T-helper 1 cell treated with Interleukin-12 subunit alpha and Interleukin-12 subunit beta and Interleukin-4 antibody, amounts not matched to agents 30 ng/mL and 1 ng/mL, for 36 hours (primary cell): ENCODE results near the gene FREM3. TPM values are rescaled to one million over a fixed set of nuclear protein-coding genes. Genes with fewer than 3 reads are reported as not detected.

Source experiments
- intact Hi-C: fragments of 100-400 bp; cut with micrococcal nuclease; formaldehyde crosslinking; loops from one replicate; pipeline ENCODE4 v1.15.1; 2024
- total RNA-seq: library from RNA; stranded (reverse); gene quantifications from 2 replicates; pipeline ENCODE4 v1.2.3, GENCODE V29; 2022

FREM3 gene
- total RNA-seq, 1 donor from 2014 or later: 0.05 TPM

DNA sequence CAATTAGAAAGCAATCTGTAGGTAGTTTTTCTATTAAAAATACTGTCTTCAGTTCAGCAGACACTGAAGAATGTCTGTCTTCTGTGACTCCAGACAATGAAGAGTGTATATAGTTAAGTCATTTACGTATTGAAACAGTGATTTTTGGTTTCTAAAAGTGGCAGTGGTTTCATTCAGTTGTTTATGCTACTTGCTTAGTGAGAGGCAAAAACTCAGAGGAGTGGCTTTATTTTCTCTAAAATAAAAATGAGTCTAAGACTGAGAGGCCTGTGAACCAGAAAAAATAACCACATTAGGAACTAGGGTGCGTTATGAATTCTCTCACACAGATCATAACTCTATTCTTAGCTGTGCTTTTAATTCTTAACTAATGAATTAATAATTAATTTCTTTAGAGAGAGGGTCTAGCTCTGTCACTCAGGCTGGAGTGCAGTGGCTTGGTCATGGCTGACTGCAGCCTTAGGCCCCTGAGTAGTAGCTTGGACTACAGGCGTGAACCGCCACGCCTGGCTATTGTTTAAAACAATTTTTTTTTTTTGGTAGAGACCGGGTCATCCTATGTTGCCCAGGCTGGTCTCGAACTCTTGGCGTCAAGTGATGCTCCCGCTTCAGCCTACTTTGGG lies 31.4 kb downstream of the FREM3 start:
- intact Hi-C loops: no loop called here

GRCh38 chr4:143667461-143667860 lies 33.0 kb downstream of the FREM3 start:
- intact Hi-C loops: no loop called here

DNA sequence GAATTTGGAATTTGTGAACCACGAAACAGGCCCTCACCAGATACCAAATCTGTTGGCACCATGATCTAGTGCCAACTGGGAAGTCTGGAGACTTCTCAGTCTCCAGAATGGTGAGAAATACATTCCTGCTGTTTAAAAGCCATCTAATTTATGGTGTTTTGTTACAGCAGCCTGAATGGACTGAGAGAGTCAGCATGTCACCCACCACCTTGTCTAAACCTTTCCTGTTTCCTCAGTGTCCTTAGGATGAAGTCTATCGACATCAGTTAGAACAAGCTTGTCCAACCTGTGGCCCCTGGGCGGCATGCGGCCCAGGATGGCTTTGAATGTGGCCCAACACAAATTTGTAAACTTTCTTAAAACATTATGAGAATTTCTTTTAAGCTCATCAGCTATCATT lies 42.1 kb downstream of the FREM3 start:
- intact Hi-C loops: no loop called here

DNA sequence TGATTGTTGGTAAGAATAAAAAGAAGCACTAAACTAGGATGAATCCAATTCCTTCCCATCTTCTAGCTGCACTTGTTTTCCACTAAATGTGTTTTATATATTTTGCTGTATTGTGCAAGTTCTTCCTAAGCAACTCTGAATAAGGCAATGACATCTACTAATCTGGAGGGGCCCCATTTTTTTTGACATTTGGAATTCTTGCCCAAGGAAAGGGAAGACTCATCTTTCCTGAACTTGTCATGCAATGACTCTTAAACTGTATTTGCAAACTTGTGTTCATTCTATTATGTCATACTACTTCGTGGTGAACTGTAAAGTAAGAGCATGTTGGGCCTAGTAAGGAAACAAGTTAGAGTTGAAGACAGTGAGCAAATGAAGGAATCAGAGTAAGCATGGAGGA lies 45.9 kb downstream of the FREM3 start:
- intact Hi-C loops: no loop called here

- intact Hi-C loops: no loop called here
Measured at GRCh38 chr4:143653031-143653430, 47.4 kb downstream of the FREM3 start.

DNA sequence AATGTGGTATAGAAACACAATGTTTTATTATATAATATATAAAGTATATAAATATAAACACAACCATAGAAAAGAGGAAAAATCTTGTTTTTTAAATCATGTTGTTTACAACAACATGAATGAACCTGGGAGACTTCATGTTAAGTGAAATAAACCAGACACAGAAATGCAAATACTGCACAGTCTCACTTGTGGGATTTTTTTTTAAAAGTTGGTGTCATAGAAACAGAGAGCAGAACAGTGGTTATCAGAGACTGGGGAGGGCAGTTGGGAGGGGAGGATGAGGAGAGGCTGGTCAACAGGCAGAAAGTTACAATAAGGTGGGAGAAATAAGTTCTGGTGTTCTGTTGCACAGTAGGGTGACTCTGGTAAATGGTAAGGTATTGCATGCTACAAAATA lies 57.1 kb downstream of the FREM3 start:
- intact Hi-C loops: no loop called here

DNA sequence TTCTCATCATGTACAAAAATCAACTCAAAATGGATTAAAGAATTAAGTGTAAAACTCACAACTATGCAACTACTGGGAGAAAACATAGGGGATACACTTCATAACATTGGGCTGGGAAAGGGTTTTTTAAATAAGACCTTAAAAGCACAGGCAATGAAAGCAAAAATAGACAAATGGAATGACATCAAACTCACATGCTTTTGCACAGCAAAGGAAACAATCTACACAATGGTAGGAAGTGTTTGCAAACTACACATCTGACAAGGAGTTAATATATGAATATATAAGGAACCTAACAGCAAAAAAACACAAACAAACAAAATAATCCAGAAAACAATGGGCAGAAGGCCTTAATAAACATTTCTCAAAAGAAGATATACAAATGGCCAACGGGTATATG lies 57.9 kb downstream of the FREM3 start:
- intact Hi-C loops: no loop called here

DNA sequence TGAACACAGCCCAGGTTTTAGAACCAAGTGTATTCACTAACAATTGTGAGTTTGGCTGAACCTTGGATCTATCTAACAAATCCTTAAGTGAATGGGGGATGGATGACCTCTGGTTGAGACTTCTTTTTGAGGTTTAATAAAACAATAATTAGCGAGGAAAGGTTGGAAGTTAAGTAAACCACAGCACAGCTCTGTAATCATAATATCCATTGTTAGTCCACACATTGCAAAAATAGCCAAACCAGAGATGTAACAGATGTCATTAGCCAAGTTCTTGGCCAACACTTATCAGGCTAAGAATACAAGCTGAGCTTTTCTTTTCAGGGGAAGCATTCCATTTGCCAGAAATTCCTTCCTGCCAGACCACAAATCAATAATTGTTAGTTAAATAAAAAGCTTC lies 59.1 kb downstream of the FREM3 start:
- intact Hi-C loops: no loop called here

DNA sequence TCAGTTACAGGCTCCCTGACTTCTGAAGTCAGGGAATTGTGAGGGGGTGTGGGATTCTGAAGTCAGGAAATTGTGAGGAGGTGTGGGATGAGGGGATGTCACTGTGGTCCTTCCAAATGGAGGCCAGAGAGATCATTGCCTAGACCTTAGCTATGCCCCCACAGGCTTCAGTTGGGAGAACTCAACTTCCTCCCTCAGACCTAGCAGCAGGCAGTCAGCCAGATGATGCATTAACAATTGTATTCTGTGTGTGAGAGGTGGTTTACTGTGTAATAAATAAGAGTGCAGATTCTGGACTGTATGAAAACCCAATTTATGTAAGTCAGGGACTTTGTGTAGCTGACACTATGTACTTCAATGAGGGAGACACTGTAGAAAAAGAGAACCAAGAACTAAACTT lies 65.7 kb downstream of the FREM3 start:
- intact Hi-C loops: no loop called here

DNA sequence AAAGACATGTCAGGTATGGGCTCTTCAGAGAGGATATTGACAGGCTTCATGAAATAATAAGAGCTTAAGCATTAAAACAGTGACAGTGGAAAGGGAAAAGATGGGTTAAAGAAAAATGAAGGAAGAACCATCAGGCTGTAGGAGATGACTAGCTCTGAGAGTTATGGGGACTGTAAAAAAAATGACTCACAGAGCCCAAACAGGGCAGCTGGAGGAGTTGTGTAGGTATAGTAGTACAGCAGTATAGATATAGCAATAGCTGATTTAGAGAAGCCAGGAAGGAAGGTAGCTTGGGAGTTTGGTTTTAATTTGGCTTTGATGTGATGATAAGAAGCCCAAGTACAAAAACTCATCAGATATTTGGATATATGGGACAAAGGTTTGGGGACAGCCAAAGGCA lies 66.6 kb downstream of the FREM3 start:
- intact Hi-C loops: no loop called here

GRCh38 chr4:143626134-143626911 lies 74.2 kb downstream of the FREM3 start:
- intact Hi-C loops: no loop called here

GRCh38 chr4:143625632-143626031 lies 74.8 kb downstream of the FREM3 start:
- intact Hi-C loops: no loop called here

- intact Hi-C loops: no loop called here
Measured at GRCh38 chr4:143623896-143624295, 76.6 kb downstream of the FREM3 start.

DNA sequence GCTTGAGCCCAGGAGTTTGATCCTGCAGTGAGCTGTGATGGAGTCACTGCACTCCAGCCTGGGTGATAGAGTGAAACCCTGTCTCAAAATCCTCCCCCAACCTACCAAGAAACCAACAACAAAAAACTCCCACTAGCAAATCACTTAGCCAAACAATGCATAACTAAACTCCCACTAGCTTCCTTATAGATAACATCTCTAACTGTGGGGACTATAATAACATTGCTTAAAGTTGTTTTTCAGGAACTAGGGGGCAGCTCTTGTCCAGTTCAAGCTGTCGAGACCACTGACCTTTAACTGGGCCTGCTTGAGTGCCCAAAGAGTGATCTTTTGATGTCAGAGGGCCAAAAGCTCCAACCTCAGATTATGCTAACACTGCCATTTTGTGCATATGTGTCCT lies 81.7 kb downstream of the FREM3 start:
- intact Hi-C loops: loop anchor here (5.0 kb wide), 1 partner anchor 107 kb away; the partner anchor contains the start of gene SMARCA5

- intact Hi-C loops: loop anchor here (2.0 to 5.0 kb wide), 2 partner anchors 59 to 106 kb away; partner anchors contain the start of gene SMARCA5
Measured at GRCh38 chr4:143617994-143618679, 82.3 kb downstream of the FREM3 start.

DNA sequence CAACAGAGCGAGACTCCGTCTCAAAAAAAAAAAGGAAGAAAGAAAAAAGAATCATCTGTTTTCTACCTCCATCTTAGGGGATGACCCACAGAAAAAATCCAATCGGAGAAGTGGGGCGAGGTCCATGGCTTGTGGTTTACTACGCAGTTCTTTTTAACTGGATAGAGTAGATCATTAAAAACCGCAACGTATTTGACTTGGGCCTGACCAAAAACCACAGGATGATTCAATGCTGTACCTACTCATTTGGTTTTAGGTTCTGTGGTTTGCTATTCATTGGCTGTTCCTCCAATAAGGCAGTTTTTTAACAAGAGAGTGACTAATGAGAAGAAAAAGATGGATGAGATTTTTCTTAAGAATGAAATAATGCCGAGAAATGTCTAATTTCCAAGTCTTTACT lies 83.7 kb downstream of the FREM3 start:
- intact Hi-C loops: loop anchor here (2.0 to 5.0 kb wide), 2 partner anchors 58 to 104 kb away; partner anchors contain the start of gene SMARCA5

DNA sequence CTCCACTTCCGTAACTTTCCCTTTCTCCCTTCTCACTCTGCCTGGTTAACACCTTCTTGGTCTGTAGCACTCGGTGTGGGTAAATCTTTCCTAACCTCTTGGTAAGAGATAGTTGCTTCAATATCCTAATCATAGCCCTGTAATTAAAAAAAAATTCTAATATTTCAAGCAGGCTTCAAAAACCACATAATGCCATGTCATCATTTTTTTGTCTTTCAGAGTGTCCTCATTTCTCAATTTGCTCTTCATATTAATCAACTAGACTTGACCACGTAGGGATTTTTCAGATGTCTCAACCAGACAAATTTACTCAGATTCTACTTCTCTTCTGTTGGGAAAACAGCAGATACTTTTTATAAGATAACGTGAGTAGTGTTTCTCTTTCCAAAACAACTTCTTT lies 91.0 kb downstream of the FREM3 start:
- intact Hi-C loops: no loop called here

DNA sequence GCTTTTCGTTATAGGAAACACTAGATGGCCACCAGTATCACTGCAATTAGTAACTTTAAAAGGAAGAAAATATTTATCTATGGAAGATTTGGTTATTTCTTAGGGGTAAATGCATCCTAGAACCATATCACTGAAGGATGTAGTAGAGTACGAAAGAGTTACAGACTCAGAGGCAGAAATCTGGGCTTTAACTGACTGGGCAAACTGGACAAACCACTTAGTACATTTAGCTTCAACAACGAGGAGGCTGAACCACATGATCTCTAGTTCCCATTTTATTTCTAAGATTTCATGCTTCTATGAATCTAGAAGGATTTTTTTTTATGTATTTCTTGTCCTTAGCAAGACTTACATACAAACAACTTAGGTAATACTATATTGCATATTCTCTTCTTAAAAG lies 94.0 kb downstream of the FREM3 start:
- intact Hi-C loops: no loop called here

GRCh38 chr4:143599827-143600226 lies 100.6 kb downstream of the FREM3 start:
- intact Hi-C loops: no loop called here

GRCh38 chr4:143598816-143599215 lies 101.7 kb downstream of the FREM3 start:
- intact Hi-C loops: no loop called here

- intact Hi-C loops: no loop called here
Measured at GRCh38 chr4:143597276-143597675, 103.2 kb downstream of the FREM3 start.

GRCh38 chr4:143587703-143588102 lies 112.8 kb downstream of the FREM3 start:
- intact Hi-C loops: no loop called here
